Measurements from ENCODE around the gene FNBP1L. TPM values are rescaled to one million over a fixed set of nuclear protein-coding genes. Genes with fewer than 3 reads are reported as not detected.

FNBP1L gene
- total and polyA plus RNA-seq, 2 experiments from 2014 or later: 56.3 to 132 TPM

DNA sequence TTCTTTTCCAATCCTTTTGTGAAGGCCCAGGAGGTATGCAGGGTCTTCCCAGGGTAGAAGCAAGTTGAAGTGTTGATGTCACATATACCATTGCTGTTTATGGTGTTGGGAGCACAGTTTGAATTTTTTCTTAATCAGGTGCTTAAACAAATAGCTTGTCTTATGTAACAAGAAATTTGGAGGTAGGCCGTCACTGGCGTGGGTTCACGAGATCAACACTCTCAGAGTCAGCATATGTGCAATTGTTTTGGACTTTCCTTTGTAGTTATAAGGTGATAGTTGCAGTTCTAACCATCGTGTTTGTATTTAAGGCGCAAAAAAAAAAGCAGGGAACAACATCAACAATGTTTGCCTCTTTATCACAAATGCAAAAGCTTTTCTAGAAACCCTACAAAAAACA, 13.3 kb downstream of the FNBP1L start:
- peaks cover 6% of the 10 kb centered on the region; the same call in 1 of the 2 replicates for H3K36me3 ChIP-seq (ENCODE audit: insufficient read depth)
- peaks cover 34% of the 10 kb centered on the region for H3K4me1 ChIP-seq (ENCODE audit: insufficient read depth)
- peaks cover 33% of the 10 kb centered on the region for H3K4me1 Mint-ChIP-seq
- no peak overlapping the region for H3K4me2 ChIP-seq
- H3K36me3 Mint-ChIP-seq (ENCODE audit: low read depth): peaks cover 39% of the 10 kb centered on the region
- peak; percentile 67 for ATAC-seq
- no peak overlapping the region for H2AFZ ChIP-seq
- no peaks in the 10 kb centered on the region for H3K27me3 ChIP-seq (ENCODE audit: insufficient read depth)
- no peak for TF ChIP-seq EZH2phosphoT487 (IDR thresholded peaks at IDR 0.05; ENCODE audit: unreplicated experiment)
- TF ChIP-seq EZH2 (IDR thresholded peaks at IDR 0.05; ENCODE audit: low read depth, unreplicated experiment): no peak
- TF ChIP-seq, protein P1, sequence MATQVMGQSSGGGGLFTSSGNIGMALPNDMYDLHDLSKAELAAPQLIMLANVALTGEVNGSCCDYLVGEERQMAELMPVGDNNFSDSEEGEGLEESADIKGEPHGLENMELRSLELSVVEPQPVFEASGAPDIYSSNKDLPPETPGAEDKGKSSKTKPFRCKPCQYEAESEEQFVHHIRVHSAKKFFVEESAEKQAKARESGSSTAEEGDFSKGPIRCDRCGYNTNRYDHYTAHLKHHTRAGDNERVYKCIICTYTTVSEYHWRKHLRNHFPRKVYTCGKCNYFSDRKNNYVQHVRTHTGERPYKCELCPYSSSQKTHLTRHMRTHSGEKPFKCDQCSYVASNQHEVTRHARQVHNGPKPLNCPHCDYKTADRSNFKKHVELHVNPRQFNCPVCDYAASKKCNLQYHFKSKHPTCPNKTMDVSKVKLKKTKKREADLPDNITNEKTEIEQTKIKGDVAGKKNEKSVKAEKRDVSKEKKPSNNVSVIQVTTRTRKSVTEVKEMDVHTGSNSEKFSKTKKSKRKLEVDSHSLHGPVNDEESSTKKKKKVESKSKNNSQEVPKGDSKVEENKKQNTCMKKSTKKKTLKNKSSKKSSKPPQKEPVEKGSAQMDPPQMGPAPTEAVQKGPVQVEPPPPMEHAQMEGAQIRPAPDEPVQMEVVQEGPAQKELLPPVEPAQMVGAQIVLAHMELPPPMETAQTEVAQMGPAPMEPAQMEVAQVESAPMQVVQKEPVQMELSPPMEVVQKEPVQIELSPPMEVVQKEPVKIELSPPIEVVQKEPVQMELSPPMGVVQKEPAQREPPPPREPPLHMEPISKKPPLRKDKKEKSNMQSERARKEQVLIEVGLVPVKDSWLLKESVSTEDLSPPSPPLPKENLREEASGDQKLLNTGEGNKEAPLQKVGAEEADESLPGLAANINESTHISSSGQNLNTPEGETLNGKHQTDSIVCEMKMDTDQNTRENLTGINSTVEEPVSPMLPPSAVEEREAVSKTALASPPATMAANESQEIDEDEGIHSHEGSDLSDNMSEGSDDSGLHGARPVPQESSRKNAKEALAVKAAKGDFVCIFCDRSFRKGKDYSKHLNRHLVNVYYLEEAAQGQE (IDR thresholded peaks at IDR 0.05; ENCODE audit: unreplicated experiment): no peak
- TF ChIP-seq ZNF331 (CRISPR knock-in tag; IDR thresholded peaks at IDR 0.05; ENCODE audit: low read depth): no peak
- no peak for TF ChIP-seq JUNB (IDR thresholded peaks at IDR 0.05; ENCODE audit: unreplicated experiment)
- TF ChIP-seq, protein P2, sequence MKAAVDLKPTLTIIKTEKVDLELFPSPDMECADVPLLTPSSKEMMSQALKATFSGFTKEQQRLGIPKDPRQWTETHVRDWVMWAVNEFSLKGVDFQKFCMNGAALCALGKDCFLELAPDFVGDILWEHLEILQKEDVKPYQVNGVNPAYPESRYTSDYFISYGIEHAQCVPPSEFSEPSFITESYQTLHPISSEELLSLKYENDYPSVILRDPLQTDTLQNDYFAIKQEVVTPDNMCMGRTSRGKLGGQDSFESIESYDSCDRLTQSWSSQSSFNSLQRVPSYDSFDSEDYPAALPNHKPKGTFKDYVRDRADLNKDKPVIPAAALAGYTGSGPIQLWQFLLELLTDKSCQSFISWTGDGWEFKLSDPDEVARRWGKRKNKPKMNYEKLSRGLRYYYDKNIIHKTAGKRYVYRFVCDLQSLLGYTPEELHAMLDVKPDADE (IDR thresholded peaks at IDR 0.05): no peak
- no peak for TF ChIP-seq NANOG (IDR thresholded peaks at IDR 0.05; ENCODE audit: borderline replicate concordance)
- TF ChIP-seq, protein P3, sequence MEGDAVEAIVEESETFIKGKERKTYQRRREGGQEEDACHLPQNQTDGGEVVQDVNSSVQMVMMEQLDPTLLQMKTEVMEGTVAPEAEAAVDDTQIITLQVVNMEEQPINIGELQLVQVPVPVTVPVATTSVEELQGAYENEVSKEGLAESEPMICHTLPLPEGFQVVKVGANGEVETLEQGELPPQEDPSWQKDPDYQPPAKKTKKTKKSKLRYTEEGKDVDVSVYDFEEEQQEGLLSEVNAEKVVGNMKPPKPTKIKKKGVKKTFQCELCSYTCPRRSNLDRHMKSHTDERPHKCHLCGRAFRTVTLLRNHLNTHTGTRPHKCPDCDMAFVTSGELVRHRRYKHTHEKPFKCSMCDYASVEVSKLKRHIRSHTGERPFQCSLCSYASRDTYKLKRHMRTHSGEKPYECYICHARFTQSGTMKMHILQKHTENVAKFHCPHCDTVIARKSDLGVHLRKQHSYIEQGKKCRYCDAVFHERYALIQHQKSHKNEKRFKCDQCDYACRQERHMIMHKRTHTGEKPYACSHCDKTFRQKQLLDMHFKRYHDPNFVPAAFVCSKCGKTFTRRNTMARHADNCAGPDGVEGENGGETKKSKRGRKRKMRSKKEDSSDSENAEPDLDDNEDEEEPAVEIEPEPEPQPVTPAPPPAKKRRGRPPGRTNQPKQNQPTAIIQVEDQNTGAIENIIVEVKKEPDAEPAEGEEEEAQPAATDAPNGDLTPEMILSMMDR (conservative IDR thresholded peaks at IDR 0.05; ENCODE audit: low read depth in 2 of 2): no peak
- no peak for TF ChIP-seq CREB1 (CRISPR knock-in tag; IDR thresholded peaks at IDR 0.05; ENCODE audit: low read depth)
- TF ChIP-seq, protein P4, sequence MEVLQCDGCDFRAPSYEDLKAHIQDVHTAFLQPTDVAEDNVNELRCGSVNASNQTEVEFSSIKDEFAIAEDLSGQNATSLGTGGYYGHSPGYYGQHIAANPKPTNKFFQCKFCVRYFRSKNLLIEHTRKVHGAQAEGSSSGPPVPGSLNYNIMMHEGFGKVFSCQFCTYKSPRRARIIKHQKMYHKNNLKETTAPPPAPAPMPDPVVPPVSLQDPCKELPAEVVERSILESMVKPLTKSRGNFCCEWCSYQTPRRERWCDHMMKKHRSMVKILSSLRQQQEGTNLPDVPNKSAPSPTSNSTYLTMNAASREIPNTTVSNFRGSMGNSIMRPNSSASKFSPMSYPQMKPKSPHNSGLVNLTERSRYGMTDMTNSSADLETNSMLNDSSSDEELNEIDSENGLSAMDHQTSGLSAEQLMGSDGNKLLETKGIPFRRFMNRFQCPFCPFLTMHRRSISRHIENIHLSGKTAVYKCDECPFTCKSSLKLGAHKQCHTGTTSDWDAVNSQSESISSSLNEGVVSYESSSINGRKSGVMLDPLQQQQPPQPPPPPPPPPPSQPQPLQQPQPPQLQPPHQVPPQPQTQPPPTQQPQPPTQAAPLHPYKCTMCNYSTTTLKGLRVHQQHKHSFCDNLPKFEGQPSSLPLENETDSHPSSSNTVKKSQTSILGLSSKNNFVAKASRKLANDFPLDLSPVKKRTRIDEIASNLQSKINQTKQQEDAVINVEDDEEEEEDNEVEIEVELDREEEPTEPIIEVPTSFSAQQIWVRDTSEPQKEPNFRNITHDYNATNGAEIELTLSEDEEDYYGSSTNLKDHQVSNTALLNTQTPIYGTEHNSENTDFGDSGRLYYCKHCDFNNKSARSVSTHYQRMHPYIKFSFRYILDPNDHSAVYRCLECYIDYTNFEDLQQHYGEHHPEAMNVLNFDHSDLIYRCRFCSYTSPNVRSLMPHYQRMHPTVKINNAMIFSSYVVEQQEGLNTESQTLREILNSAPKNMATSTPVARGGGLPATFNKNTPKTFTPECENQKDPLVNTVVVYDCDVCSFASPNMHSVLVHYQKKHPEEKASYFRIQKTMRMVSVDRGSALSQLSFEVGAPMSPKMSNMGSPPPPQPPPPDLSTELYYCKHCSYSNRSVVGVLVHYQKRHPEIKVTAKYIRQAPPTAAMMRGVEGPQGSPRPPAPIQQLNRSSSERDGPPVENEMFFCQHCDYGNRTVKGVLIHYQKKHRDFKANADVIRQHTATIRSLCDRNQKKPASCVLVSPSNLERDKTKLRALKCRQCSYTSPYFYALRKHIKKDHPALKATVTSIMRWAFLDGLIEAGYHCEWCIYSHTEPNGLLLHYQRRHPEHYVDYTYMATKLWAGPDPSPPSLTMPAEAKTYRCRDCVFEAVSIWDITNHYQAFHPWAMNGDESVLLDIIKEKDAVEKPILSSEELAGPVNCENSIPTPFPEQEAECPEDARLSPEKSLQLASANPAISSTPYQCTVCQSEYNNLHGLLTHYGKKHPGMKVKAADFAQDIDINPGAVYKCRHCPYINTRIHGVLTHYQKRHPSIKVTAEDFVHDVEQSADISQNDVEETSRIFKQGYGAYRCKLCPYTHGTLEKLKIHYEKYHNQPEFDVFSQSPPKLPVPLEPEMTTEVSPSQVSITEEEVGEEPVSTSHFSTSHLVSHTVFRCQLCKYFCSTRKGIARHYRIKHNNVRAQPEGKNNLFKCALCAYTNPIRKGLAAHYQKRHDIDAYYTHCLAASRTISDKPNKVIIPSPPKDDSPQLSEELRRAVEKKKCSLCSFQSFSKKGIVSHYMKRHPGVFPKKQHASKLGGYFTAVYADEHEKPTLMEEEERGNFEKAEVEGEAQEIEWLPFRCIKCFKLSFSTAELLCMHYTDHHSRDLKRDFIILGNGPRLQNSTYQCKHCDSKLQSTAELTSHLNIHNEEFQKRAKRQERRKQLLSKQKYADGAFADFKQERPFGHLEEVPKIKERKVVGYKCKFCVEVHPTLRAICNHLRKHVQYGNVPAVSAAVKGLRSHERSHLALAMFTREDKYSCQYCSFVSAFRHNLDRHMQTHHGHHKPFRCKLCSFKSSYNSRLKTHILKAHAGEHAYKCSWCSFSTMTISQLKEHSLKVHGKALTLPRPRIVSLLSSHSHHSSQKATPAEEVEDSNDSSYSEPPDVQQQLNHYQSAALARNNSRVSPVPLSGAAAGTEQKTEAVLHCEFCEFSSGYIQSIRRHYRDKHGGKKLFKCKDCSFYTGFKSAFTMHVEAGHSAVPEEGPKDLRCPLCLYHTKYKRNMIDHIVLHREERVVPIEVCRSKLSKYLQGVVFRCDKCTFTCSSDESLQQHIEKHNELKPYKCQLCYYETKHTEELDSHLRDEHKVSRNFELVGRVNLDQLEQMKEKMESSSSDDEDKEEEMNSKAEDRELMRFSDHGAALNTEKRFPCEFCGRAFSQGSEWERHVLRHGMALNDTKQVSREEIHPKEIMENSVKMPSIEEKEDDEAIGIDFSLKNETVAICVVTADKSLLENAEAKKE (CRISPR knock-in tag; IDR thresholded peaks at IDR 0.05): no peak
- TF ChIP-seq ZNF114 (CRISPR knock-in tag; IDR thresholded peaks at IDR 0.05): no peak
- TF ChIP-seq POLR2AphosphoS5 (IDR thresholded peaks at IDR 0.05; ENCODE audit: low read depth): no peak
- TF ChIP-seq STAT1 (IDR thresholded peaks at IDR 0.05; ENCODE audit: unreplicated experiment): no peak
- no peak overlapping the region; the same call in 1 of the 2 replicates for H3K27ac Mint-ChIP-seq
- no peak overlapping the region for H3K4me3 ChIP-seq
- peaks cover 15% of the 10 kb centered on the region for H3K9me3 Mint-ChIP-seq
- peaks cover 100% of the 10 kb centered on the region for H3K79me2 ChIP-seq (replicated peaks; ENCODE audit: insufficient read depth)
- peaks cover 85% of the 10 kb centered on the region for H4K20me1 ChIP-seq (replicated peaks; ENCODE audit: insufficient read depth)
- peak; percentile 32 for DNase-seq (ENCODE audit: low spot score)
- H3K27ac ChIP-seq (ENCODE audit: low read depth): peak overlapping the region; percentile 67; the same call in 1 of the 2 replicates
- no peaks in the 10 kb centered on the region for H3K9me2 ChIP-seq (ENCODE audit: insufficient read depth)
- no peaks in the 10 kb centered on the region for H3F3A ChIP-seq (replicated peaks; ENCODE audit: low read depth)
- H3K27me3 Mint-ChIP-seq (ENCODE audit: insufficient read depth, low read depth, poor library complexity): peaks cover 3% of the 10 kb centered on the region
- no peak overlapping the region for H3K4me3 Mint-ChIP-seq
